Posterior cingulate gyrus (tissue), 11 donors: ENCODE data around the gene ZC3HAV1.
"Not testable (repeated sequence)": the region's sequence is repeated elsewhere in the genome, so short reads cannot be mapped to it uniquely, and the experiment has no call there.

ENCODE experiments used
- DNase-seq, 10 donors: peaks; one replicate each; pipeline versions ENCODE4 v3.0.0 to v3.0.0-alpha.2; 2020 to 2021; ENCODE audit warnings: mixed read lengths in 3 of 10
- intact Hi-C: fragments of 100-400 bp; cut with DNase I; formaldehyde crosslinking; loops from one replicate; pipeline ENCODE4 v1.15.1; 2023

Gene ZC3HAV1

DNA sequence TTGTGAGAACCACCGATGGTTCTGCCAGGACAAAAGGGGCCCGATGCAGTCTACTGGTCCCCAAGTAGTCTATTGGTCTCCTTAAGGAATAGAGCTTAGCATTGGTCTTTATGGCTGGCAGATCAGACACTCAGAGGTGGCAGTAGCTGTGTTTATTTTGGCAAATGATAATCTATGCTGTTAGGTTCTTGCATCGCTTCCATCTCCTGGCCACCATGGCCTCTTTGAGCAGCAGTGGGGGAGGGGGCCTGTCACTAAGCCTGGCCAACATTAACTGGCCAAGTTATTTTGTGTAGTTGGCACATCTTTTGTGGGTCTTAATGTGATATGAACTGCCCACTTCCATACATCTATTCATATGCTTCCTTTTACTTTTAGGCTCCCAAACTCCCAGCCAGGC lies 4.5 kb upstream of the ZC3HAV1 start:
- intact Hi-C loops = no loop called here

DNA sequence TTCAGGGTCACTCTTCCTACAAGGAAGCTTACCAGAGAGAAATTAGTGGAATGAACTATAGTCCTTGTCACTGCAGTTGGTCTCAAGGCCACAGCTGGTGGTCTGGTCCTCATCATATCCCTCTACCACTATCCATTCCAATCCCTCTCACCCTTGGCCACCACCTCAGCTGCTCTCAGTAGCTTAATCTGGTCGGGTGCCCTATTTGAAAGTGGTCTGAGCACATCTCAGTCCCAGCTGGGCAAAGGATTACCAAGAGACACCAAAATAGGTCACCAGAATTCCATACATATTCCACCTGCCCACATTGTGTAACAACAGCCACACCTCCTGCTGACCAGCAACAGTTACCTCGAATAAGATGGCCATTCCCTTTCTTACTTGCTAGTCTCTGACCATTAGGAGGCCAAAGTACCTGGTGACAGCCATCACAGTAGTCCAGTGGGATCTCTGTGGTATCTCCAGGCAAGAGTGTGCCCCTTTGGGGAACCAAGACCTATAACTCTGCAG lies 3.3 kb upstream of the ZC3HAV1 start:
- no peak for DNase-seq
- intact Hi-C loops = no loop called here

More for the DNA sequence above, 4.5 kb upstream of the ZC3HAV1 start:
- no peak for DNase-seq

DNA sequence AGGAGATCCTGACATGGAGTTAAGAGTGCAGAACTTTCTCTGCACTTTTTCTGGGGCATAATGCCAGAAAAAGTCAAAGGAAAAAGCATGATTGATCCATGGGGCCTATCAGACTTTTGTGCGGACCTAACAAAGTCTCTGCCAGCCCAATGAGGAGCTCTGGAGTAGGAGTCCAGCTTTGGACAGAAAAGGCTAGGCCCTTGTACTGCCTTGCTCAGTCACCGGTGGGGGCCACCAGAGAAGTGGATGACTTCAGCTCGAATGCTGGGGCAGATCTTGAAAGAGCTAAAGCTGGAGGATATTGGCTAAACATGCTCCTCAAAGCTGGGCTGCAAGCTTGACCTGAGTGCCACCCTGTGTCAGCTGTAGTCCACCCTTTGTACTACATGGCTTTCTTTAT lies 2.8 kb upstream of the ZC3HAV1 start:
- DNase-seq = no peak
- intact Hi-C loops = no loop called here

DNA sequence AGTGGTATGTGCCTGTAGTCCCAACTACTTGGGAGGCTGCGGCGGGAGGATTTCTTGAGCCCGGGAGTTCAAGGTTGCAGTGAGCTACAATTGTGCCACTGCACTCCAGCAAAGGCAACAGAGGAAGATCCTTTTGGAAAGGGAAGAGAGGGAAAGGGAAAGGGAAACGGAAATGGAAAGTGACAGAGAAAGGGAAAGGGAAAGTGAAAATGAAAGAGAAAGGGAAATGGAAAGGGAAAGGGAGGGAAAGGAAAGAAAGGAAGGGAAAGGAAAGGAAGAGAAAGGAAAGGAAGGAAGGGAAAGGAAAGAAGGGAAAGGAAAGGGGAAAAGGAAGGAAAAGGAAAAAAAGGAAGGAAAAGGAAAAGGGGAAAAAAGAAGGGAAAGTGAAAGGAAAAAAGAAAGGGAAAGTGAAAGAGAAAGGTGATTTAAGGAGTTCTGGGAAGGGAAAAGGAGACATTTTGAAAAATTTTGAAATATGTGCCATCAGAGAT lies 2.3 kb upstream of the ZC3HAV1 start:
- intact Hi-C loops = no loop called here

DNA sequence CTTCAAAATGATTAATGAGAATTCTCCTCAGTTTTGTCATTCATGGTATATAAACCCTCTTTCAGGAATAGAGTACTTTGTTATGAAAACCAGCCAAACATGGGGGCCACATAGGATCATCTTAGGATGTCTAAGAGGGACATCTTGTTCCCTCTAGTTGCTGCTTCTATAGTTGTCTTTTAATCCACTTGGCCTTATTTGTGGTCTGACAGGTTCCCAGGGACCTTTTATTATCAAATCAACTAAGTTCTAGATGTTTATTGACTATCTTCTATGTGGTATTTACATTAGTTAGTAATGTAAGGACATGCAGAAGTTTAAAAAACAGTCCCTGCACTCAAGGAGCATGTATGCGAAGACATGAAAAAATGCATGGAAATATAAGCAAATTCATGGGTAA lies 1.6 kb upstream of the ZC3HAV1 start:
- intact Hi-C loops = no loop called here
- DNase-seq = no peak

More for the DNA sequence above, 2.3 kb upstream of the ZC3HAV1 start:
- no peak for DNase-seq

DNA sequence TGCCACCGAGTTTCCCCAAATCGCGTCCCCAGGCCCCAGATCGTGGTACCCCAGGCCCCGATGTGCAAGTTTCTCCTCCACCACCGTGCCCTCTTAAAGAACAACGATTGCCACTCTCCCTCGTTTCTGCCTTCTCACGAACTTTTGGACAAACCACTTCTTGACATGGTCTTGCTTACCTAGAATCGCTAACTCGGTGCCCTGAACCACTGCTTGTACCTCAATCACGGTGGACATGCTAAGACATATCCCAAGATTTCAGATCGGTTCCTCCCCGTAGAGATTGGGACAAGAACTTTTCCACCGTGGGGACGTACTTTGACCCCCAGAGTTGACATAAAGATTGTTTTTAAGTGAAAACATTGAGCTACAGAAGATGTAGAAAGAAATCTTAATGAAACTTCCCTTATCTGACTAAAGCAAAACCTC lies 477 bp upstream of the ZC3HAV1 start:
- intact Hi-C loops = no loop called here
- no peak for DNase-seq

DNA sequence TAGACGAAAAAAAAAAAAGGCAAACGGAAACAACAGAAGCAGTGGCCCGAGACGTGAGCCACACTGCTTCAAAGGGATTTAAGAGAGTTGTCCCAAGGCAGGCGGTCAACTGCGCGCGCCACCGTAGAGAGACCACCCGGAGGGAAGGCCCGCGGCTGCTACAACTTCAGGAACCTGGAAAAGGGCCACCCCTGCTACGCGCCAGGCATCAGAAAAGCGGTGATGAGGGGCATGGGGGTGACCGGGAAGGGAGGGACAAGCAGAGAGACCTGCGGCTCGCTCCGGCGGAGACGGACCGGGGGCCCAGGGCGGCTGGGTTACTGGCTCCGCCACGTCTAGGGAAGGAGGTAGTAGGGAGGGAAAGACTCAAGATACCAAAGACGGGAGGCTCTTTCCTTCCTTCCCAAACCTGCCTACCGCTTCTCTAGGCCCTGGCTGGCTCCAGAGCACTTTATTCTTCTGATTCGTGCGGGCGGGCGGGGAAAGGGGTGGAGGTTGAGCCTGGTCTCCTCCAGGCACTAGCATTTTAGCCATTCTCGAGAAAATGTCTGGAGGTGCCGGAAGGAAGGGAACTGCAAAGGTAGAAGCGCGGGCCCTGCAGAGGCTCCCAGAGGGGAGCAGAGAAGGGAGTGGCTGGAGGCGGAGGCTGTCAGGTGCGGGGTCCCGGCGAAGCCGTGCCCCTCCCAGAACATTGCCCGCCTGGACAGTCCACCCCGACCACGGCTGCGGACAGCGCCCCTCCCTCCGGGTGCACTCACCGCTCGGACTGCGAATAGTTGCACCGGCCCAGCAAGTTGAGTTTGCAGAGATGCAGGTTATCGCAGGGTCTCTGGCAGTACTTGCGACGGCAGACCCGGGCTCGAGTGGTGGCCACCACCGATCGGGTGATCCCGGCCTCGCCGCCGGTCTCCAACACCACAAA lies 993 bp downstream of the ZC3HAV1 start:
- peak in 2 of 10 donors; percentile 14 to 85 for DNase-seq
- intact Hi-C loops = no loop called here

DNA sequence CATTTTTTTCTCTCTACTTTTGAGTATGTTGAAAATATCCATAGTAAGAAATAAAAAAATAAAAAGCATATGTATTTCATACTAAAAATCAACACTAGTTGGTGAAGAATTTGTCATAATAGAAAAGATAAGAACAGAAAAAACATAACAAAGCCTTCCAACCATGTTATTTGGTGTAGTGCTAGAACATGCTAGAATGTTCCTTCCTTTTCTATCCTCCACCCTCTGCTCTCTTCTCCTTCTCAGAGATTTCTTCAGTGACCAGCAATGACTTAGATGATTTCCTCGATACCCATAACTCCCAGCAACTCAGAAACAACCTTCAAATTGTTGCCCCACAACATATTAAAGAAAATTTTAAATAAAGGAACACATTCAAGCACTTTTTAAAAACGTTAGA lies 2.6 kb downstream of the ZC3HAV1 start:
- intact Hi-C loops = no loop called here
- DNase-seq = no peak

DNA sequence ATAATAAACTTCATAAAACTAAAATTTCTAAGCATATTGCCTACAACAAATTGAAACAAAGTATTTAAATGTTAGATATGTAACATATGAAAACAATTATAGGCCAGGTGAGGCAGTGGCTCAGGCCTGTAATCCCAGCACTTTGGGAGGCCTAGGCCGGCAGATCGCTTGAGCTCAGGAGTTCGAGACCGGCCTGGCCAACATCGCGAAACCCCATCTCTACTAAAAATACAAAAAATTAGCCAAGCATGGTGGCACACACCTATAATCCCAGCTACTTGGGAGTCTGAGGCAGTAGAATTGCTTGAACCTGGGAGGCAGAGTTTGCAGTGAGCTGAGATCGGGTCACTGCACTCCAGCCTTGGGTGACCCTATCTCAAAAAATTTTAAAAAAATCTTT lies 3.3 kb downstream of the ZC3HAV1 start:
- intact Hi-C loops = not testable (repeated sequence)

DNA sequence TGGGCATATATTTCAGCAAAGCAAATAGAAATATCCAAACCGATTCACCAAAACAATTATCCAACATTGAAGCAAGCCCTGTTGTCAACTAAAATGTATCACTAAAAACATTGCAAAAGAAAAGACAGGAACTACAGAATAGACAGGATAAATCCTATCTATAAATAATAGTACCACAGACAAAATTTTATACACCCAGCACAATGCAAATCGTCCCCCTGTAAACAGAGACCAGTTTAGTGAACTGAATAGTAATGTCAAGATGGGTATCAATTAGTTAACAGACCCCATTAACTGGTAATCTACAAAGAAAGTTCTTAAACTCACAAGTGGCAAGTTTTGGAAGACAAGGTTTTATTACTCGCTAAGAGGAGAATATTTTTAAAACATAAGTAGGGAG lies 4.0 kb downstream of the ZC3HAV1 start:
- no peak for DNase-seq
- intact Hi-C loops = no loop called here

More for the DNA sequence above, 3.3 kb downstream of the ZC3HAV1 start:
- not testable (repeated sequence) for DNase-seq

DNA sequence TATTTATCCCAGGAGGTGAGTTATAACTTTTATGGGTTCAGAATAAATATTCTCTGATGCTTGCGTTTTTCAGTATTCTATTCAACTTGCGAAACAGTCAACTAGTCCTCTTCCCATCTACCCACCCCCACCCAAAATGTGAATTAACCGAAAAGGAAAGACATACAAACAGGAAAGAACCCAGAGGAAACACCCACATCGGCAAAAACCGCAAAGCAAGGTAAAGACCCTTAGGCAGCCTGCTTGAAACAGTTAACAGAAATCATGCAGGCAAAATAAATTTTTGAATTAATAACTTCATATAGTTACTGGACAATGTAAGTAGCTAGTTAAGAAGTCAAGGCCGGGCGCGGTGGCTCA lies 5.4 kb downstream of the ZC3HAV1 start:
- intact Hi-C loops = no loop called here
- DNase-seq = no peak

DNA sequence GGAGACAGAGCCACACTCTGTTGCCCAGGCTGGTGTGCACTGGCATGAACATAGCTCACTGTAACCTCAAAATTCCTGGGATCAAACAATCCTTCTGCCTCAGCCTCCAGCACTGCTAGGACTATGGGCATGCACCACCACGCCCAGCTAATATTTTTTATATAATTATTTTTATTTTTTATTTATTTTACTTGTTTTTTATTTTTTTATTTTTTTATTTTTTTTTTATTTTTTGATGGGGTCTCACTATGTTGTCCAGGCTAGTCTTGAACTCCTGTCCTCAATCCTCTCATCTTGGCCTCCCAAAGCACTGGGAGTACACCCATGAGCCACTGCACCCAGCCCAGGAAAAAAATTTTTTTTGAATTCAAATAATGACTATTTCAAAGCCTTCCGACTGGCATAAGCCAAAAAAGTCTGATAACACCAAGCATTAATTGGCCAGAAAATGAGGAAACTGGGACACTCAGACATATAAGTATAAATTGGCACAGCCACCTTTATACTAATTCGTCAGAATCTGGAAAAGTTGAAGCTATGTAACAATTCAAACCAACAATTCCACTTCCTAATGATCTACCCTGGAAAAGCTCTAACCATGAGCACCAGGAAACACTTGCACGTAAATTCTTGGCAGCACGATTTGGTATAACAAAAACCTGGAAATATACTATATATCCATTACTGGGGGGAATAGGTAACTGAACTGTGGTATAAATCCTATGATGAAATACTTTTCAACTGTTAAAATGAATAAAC lies 6.3 kb downstream of the ZC3HAV1 start:
- no peak for DNase-seq
- intact Hi-C loops = no loop called here

DNA sequence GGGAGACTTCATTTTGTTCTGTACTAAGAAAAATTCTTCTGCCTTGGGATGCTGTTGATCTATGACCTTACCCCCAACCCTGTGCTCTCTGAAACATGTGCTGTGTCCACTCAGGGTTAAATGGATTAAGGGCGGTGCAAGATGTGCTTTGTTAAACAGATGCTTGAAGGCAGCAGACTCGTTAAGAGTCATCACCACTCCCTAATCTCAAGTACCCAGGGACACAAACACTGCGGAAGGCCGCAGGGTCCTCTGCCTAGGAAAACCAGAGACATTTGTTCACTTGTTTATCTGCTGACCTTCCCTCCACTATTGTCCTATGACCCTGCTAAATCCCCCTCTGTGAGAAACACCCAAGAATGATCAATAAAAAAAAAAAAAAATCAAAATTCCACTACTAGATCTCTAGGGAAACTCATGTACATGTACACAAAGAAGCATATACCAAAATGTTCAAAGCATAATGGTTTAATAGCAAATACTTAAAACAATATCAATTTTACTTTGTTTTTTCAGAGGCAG lies 7.8 kb downstream of the ZC3HAV1 start:
- DNase-seq, intact Hi-C loops: not testable (repeated sequence)

DNA sequence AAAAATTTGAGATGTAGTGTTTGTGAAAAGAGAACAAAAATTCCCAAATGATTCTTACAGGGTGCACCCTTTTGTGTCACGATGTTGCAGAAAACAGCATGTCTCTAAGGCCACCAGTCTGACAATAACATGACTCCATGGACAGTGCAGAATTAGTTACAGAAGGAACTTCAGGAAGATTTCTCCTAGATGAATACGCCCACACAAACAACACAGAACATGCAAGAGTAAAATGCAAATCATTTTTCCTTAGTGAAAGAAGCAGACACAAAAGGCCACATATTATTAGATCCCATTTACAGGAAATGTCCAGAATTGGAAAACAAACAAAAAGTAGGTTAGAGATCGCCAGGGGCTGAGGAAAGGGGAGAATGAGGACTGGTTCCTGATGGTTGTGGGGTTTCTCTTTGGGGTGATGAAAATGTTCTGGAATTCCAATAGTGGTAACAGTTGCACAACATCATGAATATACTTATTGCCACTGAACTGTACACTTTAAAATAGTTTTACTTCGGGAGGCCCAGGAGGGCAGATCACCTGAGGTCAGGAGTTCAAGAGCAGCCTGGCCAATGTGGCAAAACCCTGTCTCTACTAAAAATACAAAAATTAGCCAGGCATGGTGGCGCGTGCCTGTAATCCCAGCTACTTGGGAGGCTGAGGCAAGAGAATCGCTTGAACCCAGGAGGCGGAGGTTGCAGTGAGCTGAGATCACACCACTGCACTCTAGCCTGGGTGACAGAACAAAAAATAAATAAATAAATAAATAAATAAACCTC lies 10.2 kb downstream of the ZC3HAV1 start:
- no peak for DNase-seq

DNA sequence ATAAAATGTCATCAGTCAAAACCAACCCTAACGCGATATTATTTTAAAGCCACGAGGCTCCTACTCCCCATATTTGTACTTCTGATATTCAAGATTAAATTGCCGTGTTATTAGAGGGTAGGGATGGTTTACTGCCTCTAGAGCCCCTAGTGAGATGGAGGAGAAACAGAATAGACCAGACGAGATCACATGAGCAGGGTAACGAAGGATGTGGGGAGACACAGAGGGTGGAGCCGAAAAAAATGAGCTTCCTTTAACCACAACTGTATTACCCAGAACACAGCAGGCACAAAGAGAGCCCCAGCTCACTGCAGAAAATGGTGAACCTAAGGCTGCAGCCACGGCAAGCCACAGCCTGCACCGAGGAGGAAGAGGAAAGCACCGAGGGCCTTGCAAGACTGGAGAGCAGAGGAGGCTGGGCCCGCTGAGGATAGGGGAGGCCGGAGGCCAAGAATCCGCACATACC lies 14.3 kb downstream of the ZC3HAV1 start:
- DNase-seq = no peak

More for the DNA sequence above, 10.2 kb downstream of the ZC3HAV1 start:
- intact Hi-C loops = no loop called here

DNA sequence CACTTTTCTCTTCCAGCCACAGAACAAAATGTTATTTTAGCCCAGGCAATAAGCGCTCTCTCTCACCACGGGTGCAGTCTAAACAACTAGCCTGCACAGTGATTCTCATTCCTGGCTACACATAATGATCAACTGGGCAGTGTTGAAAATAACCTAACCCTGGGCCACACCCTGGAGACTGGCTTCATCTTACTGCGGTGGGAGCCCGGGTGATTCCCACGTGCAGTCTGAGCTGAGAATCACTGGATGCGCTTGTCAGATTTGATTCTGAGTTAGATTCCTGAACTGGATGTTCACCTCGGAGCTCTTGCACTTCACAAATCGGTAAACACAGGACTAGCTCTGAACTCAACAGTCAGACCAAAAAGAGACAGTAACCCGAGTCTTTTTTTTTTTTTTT lies 14.9 kb downstream of the ZC3HAV1 start:
- intact Hi-C loops = no loop called here
- no peak for DNase-seq

More for the DNA sequence above, 14.3 kb downstream of the ZC3HAV1 start:
- intact Hi-C loops = no loop called here

DNA sequence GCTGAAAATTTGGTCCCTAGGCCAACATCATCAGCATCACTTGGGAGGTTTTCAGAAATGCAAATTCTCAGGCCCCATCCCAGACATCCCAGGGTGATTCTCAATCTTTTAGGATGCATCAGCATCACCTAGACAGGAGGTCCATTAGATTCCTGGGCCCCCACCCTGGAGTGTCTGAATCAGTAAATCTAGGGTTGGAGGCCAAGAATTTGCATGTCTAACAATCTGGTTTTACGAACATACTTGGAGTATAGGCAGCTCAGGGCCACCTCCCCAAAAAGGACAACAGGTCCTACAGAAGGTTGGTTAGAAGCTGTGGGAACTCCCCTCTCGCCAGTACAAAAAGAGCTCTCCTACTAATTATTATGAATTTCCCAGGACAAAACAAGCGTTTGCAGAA lies 15.5 kb downstream of the ZC3HAV1 start:
- DNase-seq = no peak
- intact Hi-C loops = no loop called here

DNA sequence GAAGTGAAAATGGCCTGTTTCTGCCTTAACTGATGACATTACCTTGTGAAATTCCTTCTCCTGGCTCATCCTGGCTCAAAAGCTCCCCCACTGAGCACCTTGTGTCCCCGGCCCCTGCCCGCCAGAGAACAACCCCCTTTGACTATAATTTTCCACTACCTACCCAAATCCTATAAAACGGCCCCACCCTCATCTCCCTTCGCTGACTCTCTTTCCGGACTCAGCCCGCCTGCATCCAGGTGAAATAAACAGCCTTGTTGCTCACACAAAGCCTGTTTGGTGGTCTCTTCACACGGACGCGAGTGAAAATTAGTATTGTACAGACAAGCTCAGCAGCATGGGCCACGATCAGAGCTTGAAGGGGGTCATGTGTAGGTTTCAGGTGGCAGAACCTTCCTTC lies 16.0 kb downstream of the ZC3HAV1 start:
- intact Hi-C loops, DNase-seq: not testable (repeated sequence)

DNA sequence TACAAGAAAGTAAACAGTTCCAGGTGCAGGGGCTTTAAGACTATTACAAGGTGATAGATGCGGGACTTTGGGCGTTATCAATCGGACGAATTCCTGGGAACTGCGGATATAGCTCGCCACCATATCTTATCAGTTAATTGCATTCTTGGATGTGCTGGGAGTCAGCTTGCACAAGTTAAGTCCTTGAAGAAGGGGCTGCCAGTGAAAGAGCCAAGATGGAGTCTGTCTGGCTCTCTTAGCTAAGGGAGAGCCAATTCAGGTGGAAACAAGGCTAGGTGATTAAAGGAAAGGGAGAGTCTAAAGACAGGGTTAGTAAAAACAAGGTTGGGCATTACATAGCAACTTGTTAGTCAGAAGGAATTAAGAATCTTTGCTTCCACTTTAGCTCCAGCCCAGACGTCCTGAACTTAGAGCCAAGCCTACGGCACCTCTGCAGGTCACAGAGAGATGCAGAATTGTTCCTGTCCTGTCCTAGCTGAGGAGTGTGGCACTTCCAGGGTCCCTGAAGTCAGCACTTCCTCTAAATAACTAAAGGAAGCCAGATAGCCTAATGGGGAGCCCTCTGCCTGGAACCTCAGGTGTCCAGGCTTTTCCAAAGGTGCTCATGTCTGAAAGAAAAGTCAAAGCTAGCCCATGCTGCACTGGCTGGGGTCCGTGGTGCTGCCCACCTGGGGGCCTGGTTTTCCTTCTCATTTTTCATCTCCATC lies 17.3 kb downstream of the ZC3HAV1 start:
- no peak for DNase-seq

DNA sequence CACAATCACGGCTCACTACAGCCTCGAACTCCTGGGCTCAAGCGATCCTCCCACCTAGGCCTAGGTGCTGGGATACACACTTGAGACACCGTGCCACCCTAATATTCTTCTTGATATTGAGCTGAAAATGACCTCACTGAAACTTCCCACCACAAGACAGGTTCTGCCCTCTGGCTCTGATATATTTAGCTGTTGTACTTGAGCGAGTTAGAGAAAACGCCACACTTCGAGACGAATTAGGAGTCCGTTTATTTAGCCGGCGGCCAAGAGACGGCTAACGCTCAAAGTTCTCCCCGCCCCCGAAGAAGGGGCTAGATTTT lies 17.9 kb downstream of the ZC3HAV1 start:
- intact Hi-C loops = no loop called here
- DNase-seq = no peak

More for the DNA sequence above, 17.3 kb downstream of the ZC3HAV1 start:
- intact Hi-C loops = no loop called here
